GM23248 (cell line): ENCODE results near the gene KCNQ2. TPM values are rescaled to one million over a fixed set of nuclear protein-coding genes. Genes with fewer than 3 reads are reported as not detected.

Source experiments
- DNase-seq: peaks from one replicate; pipeline ENCODE4 v3.0.0-alpha.2; 2015
- H2AFZ ChIP-seq: fragments of 200-600 bp; sonication (generic); 2 replicates; pipeline ENCODE4 v1.6.1; 2016; ENCODE audit warnings: antibody characterized with exemption
- H3F3A ChIP-seq: fragments of 200-600 bp; sonication (generic); 2 replicates; pipeline ENCODE4 v1.6.1; 2016; ENCODE audit warnings: mild to moderate bottlenecking, antibody characterized with exemption, mixed run types; ENCODE audit not compliant: insufficient read depth
- H3K27ac ChIP-seq: fragments of 200-600 bp; sonication (generic); 2 replicates; pipeline ENCODE4 v1.5.1; 2016; ENCODE audit warnings: mild to moderate bottlenecking
- H3K27me3 ChIP-seq: fragments of 200-600 bp; sonication (generic); replicated peaks from 2 replicates; pipeline ENCODE4 v1.6.1; 2016; ENCODE audit warnings: mild to moderate bottlenecking; ENCODE audit not compliant: insufficient read depth
- H3K36me3 ChIP-seq: fragments of 200-600 bp; sonication (generic); 2 replicates; pipeline ENCODE4 v1.6.1; 2016; ENCODE audit warnings: low read depth, mild to moderate bottlenecking
- H3K4me1 ChIP-seq: fragments of 200-600 bp; sonication (generic); 2 replicates; pipeline ENCODE4 v1.6.1; 2016; ENCODE audit warnings: mild to moderate bottlenecking; ENCODE audit not compliant: insufficient read depth
- H3K4me2 ChIP-seq: fragments of 200-600 bp; sonication (generic); one replicate; pipeline ENCODE4 v1.6.1; 2016; ENCODE audit warnings: mild to moderate bottlenecking; ENCODE audit not compliant: unreplicated experiment
- H3K4me3 ChIP-seq: fragments of 200-600 bp; sonication (generic); 2 replicates; pipeline ENCODE4 v1.5.1; 2016; ENCODE audit warnings: mild to moderate bottlenecking
- H3K79me2 ChIP-seq: fragments of 200-600 bp; sonication (generic); 2 replicates; pipeline ENCODE4 v1.6.1; 2016; ENCODE audit warnings: mild to moderate bottlenecking; ENCODE audit not compliant: insufficient read depth
- H3K9ac ChIP-seq: fragments of 200-600 bp; sonication (generic); 2 replicates; pipeline ENCODE4 v1.6.1; 2016; ENCODE audit warnings: mild to moderate bottlenecking
- H3K9me2 ChIP-seq: fragments of 200-600 bp; sonication (generic); 2 replicates; pipeline ENCODE4 v1.6.1; 2016; ENCODE audit warnings: mixed run types, mild to moderate bottlenecking, moderate library complexity; ENCODE audit not compliant: insufficient read depth
- H3K9me3 ChIP-seq: fragments of 200-600 bp; sonication (generic); one replicate; pipeline ENCODE4 v1.6.1; 2017; ENCODE audit warnings: low read depth
- H4K20me1 ChIP-seq: fragments of 200-600 bp; sonication (generic); 2 replicates; pipeline ENCODE4 v1.6.0; 2016; ENCODE audit not compliant: insufficient read depth
- EZH2 ChIP-seq: fragments of 200-600 bp; sonication (generic); IDR thresholded peaks from 2 replicates; pipeline ENCODE4 v1.6.1; 2018; ENCODE audit warnings: antibody characterized with exemption, mild to moderate bottlenecking; ENCODE audit not compliant: insufficient read depth, poor library complexity, severe bottlenecking
- EZH2phosphoT487 ChIP-seq: fragments of 200-600 bp; sonication (generic); IDR thresholded peaks from 2 replicates; pipeline ENCODE4 v1.6.1; 2018; ENCODE audit warnings: antibody characterized with exemption, moderate library complexity, mild to moderate bottlenecking, low read depth; ENCODE audit not compliant: insufficient read depth
- WGBS, 2 experiments: methylation state at CpG; one replicate each; pipeline ENCODE4 v1.1.6; 2015 to 2017; ENCODE audit warnings: low lambda C conversion rate in 2 of 2, low coverage in 1 of 2; ENCODE audit errors: missing lambda C conversion rate in 2 of 2; 5-methylcytosine and 5-hydroxymethylcytosine counted together
- in situ Hi-C: fragments of 300-500 bp; cut with MboI; formaldehyde crosslinking; loops from 2 replicates; pipeline ENCODE4 v1.15.0; 2020
- polyA plus RNA-seq: library from polyadenylated mRNA; unstranded; fragments of >200 nt; fragmentation: Nextera tagmentation; extraction: Ambion mirVana; gene quantifications from 2 replicates; pipeline ENCODE4 v1.2.1, GENCODE V29; 2016
- total RNA-seq: library from RNA; depleted of rRNA; stranded (reverse); fragments of >200 nt; shearing (Covaris generic); gene quantifications from 2 replicates; pipeline ENCODE4 v1.2.3, GENCODE V29; 2014

Gene KCNQ2
- total and polyA plus RNA-seq, 2 experiments from 2014 or later: 0.38 TPM; not detected in 1

DNA sequence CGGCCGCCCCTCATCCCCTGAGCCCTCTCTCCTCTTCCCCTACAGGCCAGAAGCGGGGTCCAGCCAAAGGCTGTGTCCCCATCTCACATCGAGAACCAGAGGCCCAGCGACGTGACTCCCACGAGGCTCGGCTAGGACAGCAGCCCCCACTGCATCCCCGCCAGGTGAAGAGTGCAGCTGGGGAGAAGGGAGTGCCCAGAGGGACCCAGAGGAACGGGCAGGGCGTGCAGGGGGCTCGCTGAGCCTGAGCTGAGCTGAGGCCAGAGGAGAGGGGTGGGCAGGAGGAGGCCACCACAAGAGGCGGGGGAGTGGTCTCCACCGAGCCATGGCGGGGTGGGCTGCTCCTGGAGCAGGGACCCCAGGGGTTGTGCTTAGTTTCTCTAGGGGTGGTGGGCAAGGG, 32.6 kb downstream of the KCNQ2 start:
- Histone ChIP-seq H3K36me3 (no peaks in the 10 kb centered on the region), H3F3A (no peaks in the 10 kb centered on the region), H3K79me2 (no peaks in the 10 kb centered on the region), H3K9me2 (no peaks in the 10 kb centered on the region), H3K27me3 (peaks cover 18% of the 10 kb centered on the region), H3K4me1 (no peaks in the 10 kb centered on the region), H3K9me3 (no peaks in the 10 kb centered on the region), H3K4me3 (no peak overlapping the region), H3K9ac (no peak overlapping the region), H2AFZ (no peak overlapping the region), H3K27ac (no peak overlapping the region), H3K4me2 (no peak overlapping the region), H4K20me1 (no peaks in the 10 kb centered on the region)
- 58 to 61% methylated on average over 13 to 15 of the region's 15 CpGs for WGBS, 2 experiments
- DNase-seq: no peak
- TF ChIP-seq EZH2 (no peak), EZH2phosphoT487 (no peak)
- in situ Hi-C loops: no loop called here

DNA sequence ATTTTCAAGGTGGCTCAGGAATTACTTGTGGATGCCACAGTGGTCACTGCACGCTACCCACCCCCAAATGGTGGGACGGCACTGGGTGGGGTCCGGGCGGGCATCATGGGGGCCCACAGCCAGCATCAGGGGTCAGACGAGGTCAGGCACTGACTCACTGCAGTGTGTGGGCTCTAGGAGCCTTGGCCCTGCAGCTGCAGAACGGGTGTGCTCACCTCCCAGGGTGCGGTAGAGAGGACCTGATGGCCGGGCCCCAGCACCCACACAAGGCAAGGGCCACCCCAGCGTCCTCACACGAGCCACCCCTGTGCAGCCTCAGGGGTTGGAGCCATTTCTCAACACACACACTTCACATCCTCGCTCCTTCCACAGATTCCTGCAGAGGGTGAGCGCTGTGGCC, 34.3 kb downstream of the KCNQ2 start:
- 32 to 44% methylated on average over 11 to 12 of the region's 12 CpGs for WGBS, 2 experiments
- Histone ChIP-seq H3K9me2 (no peaks in the 10 kb centered on the region), H3K9ac (no peak overlapping the region), H3K79me2 (no peaks in the 10 kb centered on the region), H3K4me3 (no peak overlapping the region), H4K20me1 (no peaks in the 10 kb centered on the region), H3K9me3 (no peaks in the 10 kb centered on the region), H3K27me3 (peaks cover 21% of the 10 kb centered on the region), H3K27ac (no peak overlapping the region), H3K4me2 (no peak overlapping the region), H3F3A (no peaks in the 10 kb centered on the region), H2AFZ (no peak overlapping the region), H3K36me3 (no peaks in the 10 kb centered on the region), H3K4me1 (no peaks in the 10 kb centered on the region)
- TF ChIP-seq EZH2 (no peak), EZH2phosphoT487 (no peak)
- in situ Hi-C loops: no loop called here
- no peak for DNase-seq

DNA sequence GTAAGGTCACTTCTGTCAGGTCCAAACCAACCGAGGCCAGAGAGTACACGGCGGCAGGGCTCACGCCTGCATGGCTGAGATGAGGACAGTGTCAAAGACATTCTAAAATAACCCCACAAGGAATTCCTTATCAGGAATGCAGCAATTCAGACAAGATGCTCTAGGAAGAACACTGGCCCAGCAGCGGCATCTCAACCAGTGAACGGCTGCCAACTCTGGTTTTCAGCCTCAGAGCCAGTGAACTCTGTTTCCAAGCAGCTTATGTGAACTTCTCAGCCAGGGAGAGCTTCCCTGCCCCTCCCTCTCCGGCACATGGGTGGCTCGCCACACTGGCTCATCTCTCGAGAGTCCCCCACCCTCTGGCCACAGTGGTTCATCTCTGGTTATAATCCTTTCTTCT, 36.9 kb downstream of the KCNQ2 start:
- Histone ChIP-seq H3K4me1 (no peaks in the 10 kb centered on the region), H3K9me2 (no peaks in the 10 kb centered on the region), H3K79me2 (no peaks in the 10 kb centered on the region), H3K4me3 (no peak overlapping the region), H3K9me3 (no peaks in the 10 kb centered on the region), H3K36me3 (no peaks in the 10 kb centered on the region), H3K4me2 (no peak overlapping the region), H4K20me1 (no peaks in the 10 kb centered on the region), H3K27me3 (peaks cover 21% of the 10 kb centered on the region), H3F3A (no peaks in the 10 kb centered on the region), H3K27ac (no peak overlapping the region), H2AFZ (no peak overlapping the region), H3K9ac (no peak overlapping the region)
- WGBS, 2 experiments: 2 to 3% methylated on average over 9 of the region's 9 CpGs
- TF ChIP-seq EZH2 (no peak), EZH2phosphoT487 (no peak)
- peak; percentile 30 for DNase-seq
- in situ Hi-C loops: no loop called here

DNA sequence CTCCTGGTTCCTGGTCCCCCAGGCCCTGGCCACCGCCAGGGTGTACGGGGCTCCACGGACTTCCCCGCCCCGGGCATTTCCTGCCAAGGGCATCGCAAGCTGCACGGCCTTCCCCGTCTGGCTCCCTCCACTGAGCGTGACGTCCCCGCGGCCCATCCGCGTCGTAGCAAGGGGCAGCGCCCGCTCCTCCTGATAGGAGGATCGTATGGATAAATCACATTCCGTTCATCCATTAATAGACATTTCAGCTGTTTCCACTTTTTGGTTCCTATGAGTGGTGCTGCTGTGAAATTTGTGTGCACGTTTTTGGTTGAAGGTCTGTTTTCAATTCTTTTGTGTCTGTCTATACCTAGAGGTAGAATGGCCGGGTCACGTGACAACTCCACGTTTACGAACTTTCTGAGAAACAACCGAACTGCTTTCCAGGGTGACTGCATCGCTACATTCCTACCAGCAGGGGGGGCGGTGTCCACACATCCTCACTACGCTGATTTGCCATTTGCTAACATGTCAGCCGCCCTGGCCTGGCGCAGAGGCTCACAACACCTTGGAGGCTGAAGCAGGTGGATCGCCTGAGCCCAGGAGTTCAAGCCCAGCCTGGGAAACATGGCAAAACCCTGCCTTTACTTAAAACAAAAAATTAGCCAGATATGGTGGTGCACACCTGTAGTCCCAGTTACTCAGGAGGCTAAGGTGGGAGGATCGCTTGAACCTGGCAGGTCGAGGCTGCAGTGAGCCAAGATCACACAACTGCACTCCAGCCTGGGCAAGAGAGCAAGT, 37.7 kb downstream of the KCNQ2 start:
- TF ChIP-seq EZH2: no peak
- no peak overlapping the region for H3K9ac ChIP-seq
- peaks cover 21% of the 10 kb centered on the region for H3K27me3 ChIP-seq
- no peaks in the 10 kb centered on the region for H3F3A ChIP-seq
- in situ Hi-C loops: no loop called here
- peak; percentile 77 for DNase-seq
- no peak overlapping the region for H2AFZ ChIP-seq
- no peaks in the 10 kb centered on the region for H3K9me3 ChIP-seq
- no peak overlapping the region for H3K27ac ChIP-seq
- no peaks in the 10 kb centered on the region for H3K36me3 ChIP-seq
- H3K79me2 ChIP-seq: no peaks in the 10 kb centered on the region
- peak overlapping the region; percentile 1 for H3K4me2 ChIP-seq
- H3K4me3 ChIP-seq: no peak overlapping the region
- no peaks in the 10 kb centered on the region for H3K4me1 ChIP-seq
- no peaks in the 10 kb centered on the region for H3K9me2 ChIP-seq
- no peaks in the 10 kb centered on the region for H4K20me1 ChIP-seq
- WGBS, 2 experiments: 17 to 19% methylated on average over 33 of the region's 33 CpGs
